ENCODE results near the gene ISCA1.

The ISCA1 gene

DNA sequence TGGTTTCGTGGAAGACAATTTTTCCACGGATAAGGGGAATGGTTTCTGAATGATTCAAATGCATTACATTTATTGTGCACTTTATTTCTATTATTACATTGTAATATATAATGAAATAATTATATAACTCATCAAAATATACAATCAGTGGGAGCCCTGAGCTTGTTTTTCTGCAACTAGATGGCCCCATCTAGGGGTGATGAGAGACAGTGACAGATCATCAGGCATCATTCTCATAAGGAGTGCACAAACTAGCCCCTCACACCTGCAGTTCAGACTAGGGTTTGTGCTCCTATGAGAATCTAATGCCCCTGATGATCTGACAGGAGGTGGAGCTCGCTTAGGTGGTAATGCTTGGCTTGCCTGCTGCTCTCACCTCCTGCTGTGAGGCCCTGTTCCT is 6.4 kb downstream of the ISCA1 start:
- no peak overlapping the region for H3K27ac Mint-ChIP-seq
- H3K4me3 Mint-ChIP-seq = no peak overlapping the region
- peaks cover 24% of the 10 kb centered on the region for H3K4me1 Mint-ChIP-seq (ENCODE audit: low read depth)
- intact Hi-C loops (cut with micrococcal nuclease) = no loop called here
- no peaks in the 10 kb centered on the region for H3K9me3 Mint-ChIP-seq
- peaks cover 37% of the 10 kb centered on the region for H3K36me3 Mint-ChIP-seq (ENCODE audit: low read depth)
- H3K27me3 Mint-ChIP-seq = no peaks in the 10 kb centered on the region

DNA sequence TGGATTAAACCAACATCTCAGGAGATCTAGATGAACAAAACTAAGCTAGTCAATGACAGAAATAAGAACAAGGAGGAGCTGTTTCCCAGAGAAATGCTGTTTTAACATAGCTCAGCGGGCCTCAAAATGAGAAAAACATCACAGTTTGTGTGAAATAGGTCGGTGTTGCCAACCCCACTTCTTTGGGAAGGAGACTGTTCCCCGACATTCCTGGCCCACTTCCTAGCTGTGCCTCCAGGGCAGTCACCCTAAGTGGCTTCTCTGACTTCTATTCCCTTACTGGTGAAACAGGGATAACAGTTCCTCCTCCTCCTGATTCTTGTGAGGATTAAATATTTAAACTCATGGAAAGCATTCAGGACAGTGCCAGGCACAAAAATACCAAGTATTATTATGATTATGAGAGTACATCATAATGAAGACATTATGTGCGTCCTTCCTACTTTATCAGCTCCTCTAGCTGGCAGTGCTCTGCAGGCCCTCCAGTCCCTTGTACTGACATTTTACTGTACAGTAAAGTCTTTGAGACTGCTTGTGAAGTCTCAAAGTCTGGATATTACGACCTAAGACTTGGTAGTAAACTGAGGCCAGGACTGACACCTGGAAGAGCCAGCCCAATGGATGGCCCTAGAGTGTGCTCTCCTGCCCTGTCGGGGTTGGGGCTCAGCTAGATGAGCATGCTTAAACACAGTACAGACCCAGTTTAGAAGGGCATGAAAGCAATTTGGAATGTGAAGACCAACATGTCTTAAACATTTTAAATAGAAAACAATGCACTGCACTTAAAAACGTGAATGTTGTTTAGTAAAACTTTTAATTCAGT is 7.3 kb downstream of the ISCA1 start:
- H3K27me3 Mint-ChIP-seq = no peaks in the 10 kb centered on the region
- H3K4me3 Mint-ChIP-seq = no peak overlapping the region
- no peak overlapping the region for H3K27ac Mint-ChIP-seq
- H3K4me1 Mint-ChIP-seq (ENCODE audit: low read depth) = peaks cover 16% of the 10 kb centered on the region
- intact Hi-C loops (cut with micrococcal nuclease) = no loop called here
- H3K9me3 Mint-ChIP-seq = no peaks in the 10 kb centered on the region
- H3K36me3 Mint-ChIP-seq (ENCODE audit: low read depth) = peaks cover 33% of the 10 kb centered on the region

DNA sequence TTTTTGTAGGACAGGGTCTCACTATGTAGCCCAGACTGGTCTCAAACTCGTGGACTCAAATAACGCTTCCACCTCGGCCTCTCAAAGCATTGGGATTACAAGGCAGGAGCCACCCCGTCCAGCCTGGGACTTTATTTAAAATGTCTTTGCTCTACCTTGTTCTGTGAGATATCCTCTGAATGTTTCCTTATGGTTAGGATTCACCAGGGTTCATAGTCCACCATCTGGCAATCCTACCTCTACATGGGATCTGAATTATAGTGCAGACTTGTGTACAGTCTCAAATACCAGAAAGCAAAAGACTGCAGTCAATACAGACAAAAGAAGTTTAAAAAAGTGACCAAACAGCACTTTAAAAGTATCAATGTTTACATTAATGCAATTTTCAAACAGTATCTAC is 10.1 kb downstream of the ISCA1 start:
- peaks cover 3% of the 10 kb centered on the region for H3K4me1 Mint-ChIP-seq (ENCODE audit: low read depth)
- no peaks in the 10 kb centered on the region for H3K9me3 Mint-ChIP-seq
- no peak overlapping the region for H3K4me3 Mint-ChIP-seq
- H3K36me3 Mint-ChIP-seq (ENCODE audit: low read depth) = peaks cover 47% of the 10 kb centered on the region
- intact Hi-C loops (cut with micrococcal nuclease) = no loop called here
- H3K27ac Mint-ChIP-seq = no peak overlapping the region
- H3K27me3 Mint-ChIP-seq = no peaks in the 10 kb centered on the region

DNA sequence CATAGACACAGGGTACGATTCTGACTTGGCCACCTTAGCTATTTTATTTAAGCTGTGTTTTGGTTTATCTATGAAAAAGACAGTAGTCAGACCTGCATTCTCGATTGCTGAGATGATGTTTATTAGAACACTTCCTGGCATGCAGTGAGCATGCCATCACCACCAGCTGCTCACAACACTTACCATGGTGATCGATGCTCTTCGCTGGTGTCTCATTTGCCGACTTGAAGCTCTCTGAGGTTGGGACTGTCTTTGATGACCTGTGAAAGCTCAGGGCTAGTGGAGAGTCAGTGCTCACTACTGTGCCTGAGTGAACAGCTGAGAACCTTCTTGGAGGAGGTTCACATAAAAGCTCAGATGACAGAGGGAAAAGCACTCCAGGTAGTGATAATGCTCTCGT is 18.5 kb downstream of the ISCA1 start:
- peaks cover 41% of the 10 kb centered on the region for H3K36me3 Mint-ChIP-seq (ENCODE audit: low read depth)
- H3K9me3 Mint-ChIP-seq = no peaks in the 10 kb centered on the region
- H3K4me1 Mint-ChIP-seq (ENCODE audit: low read depth) = no peaks in the 10 kb centered on the region
- no peak overlapping the region for H3K27ac Mint-ChIP-seq
- no peak overlapping the region for H3K4me3 Mint-ChIP-seq
- no peaks in the 10 kb centered on the region for H3K27me3 Mint-ChIP-seq
- intact Hi-C loops (cut with micrococcal nuclease) = no loop called here

DNA sequence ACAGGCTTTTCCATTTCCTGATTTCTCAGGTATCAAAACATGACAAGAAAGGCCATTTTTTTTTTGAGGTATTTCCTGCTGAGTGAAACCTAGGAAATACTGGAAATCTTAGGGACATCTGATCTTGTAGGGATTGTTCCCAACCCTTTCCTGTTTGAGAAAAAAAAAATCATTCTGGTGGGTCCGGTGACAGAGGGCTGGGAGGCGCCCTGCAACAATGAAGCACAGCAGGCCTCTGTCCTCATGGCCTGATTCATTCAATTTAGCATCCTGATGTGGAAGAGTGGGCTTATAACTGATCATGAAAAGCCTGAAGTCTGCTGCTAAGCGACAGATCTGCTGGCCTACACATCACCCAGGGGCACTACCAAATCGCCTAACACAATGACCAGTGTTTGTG is 19.8 kb downstream of the ISCA1 start:
- H3K36me3 Mint-ChIP-seq (ENCODE audit: low read depth) = peaks cover 27% of the 10 kb centered on the region
- no peak overlapping the region for H3K27ac Mint-ChIP-seq
- H3K27me3 Mint-ChIP-seq = no peaks in the 10 kb centered on the region
- intact Hi-C loops (cut with micrococcal nuclease) = no loop called here
- H3K9me3 Mint-ChIP-seq = no peaks in the 10 kb centered on the region
- no peaks in the 10 kb centered on the region for H3K4me1 Mint-ChIP-seq (ENCODE audit: low read depth)
- H3K4me3 Mint-ChIP-seq = no peak overlapping the region

DNA sequence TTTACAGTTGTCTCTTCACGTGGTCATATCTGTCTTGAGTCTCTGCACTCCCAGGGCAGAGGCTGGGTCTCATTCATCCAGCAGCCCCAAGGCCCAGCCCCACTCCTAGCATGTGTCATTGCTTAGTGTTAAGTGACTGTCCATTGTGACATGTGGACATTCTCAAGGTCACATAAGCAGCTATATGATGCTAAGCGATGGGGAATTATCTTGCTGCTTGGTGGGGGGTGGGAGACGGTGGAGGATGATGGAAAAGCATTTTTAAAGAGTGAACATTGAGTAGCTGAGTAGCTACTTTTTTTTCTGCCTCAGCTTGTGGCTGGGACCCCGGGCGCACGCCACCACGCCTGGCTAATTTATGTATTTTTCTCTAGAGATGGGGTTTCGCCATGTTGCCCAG is 22.8 kb downstream of the ISCA1 start, which contains the start of gene C9orf153:
Gene C9orf153 (minus strand): TSS at position 101 of the 400 bp plus-strand sequence. CDS start 30,054 bp downstream, outside the sequence.
- no peaks in the 10 kb centered on the region for H3K27me3 Mint-ChIP-seq
- peaks cover 24% of the 10 kb centered on the region for H3K36me3 Mint-ChIP-seq (ENCODE audit: low read depth)
- intact Hi-C loops (cut with micrococcal nuclease) = no loop called here
- H3K4me3 Mint-ChIP-seq = no peak within 1 kb of the TSS
- no peak within 1 kb of the TSS for H3K27ac Mint-ChIP-seq
- H3K4me1 Mint-ChIP-seq (ENCODE audit: low read depth) = no peaks in the 10 kb centered on the region
- no peaks in the 10 kb centered on the region for H3K9me3 Mint-ChIP-seq

DNA sequence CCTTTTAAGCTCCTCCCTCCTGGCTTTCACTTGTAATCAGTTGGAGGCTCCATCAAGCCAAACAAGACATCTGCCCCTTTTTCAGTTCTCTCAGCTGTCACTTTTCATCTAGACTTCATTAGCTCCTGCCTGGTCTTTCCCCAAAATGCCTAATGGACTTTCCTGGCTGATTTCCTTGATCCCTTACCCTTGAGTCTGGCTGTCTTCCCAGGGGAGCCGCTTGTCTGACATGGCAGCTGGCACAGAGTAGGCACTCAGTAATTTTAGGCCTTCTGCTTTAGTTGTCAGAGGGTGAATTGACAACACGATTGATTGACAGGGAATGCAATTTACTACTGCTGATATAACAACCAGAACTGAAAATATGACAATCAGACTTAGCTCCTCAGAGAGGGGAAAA is 24.9 kb downstream of the ISCA1 start:
- peaks cover 5% of the 10 kb centered on the region for H3K36me3 Mint-ChIP-seq (ENCODE audit: low read depth)
- H3K27me3 Mint-ChIP-seq = no peaks in the 10 kb centered on the region
- intact Hi-C loops (cut with micrococcal nuclease) = no loop called here
- no peak overlapping the region for H3K4me3 Mint-ChIP-seq
- H3K4me1 Mint-ChIP-seq (ENCODE audit: low read depth) = no peaks in the 10 kb centered on the region
- no peaks in the 10 kb centered on the region for H3K9me3 Mint-ChIP-seq
- no peak overlapping the region for H3K27ac Mint-ChIP-seq

DNA sequence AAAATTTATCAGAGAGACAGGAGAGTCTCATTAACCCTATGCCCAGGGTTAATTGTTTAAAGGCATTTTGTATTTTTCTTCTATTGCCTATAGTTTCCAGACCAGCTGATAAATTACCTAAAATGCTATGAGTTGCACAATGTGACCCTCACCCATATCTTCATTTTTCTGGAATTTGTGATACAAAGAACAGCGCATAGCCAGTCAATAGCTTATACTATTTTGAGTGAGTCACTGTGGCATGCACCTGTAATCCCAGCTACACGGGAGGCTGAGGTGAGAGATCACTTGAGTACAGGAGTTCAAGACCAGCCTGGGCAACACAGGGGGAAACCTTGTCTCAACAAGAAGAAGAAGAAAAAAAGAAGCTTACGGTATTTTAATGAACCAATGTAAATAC is 25.7 kb downstream of the ISCA1 start:
- intact Hi-C loops (cut with micrococcal nuclease) = no loop called here
- Mint-ChIP-seq H3K27ac (no peak overlapping the region), H3K36me3 (ENCODE audit: low read depth) (peaks cover 5% of the 10 kb centered on the region), H3K4me3 (no peak overlapping the region), H3K27me3 (no peaks in the 10 kb centered on the region), H3K4me1 (ENCODE audit: low read depth) (no peaks in the 10 kb centered on the region), H3K9me3 (peaks cover 5% of the 10 kb centered on the region)

DNA sequence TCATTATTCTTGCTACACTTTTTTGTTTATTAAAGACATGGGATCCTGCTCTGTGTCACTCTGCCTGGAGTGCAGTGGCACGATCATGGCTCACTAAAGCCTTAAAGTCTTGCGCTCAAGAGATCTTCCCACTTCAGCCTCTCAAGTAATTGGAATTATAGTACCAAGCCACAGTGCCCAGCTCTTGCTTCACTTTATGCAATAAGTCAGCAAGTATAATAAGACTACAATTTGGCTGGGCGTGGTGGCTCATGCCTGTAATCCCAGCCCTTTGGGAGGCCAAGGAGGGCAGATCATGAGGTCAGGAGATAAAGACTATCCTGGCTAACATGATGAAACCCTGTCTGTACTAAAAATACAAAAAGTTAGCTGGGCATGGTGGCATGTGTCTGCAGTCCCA is 28.8 kb downstream of the ISCA1 start:
- H3K4me3 Mint-ChIP-seq = no peak overlapping the region
- intact Hi-C loops (cut with micrococcal nuclease) = no loop called here
- no peaks in the 10 kb centered on the region for H3K36me3 Mint-ChIP-seq (ENCODE audit: low read depth)
- H3K27me3 Mint-ChIP-seq = no peaks in the 10 kb centered on the region
- H3K4me1 Mint-ChIP-seq (ENCODE audit: low read depth) = no peaks in the 10 kb centered on the region
- peaks cover 8% of the 10 kb centered on the region for H3K9me3 Mint-ChIP-seq
- no peak overlapping the region for H3K27ac Mint-ChIP-seq

DNA sequence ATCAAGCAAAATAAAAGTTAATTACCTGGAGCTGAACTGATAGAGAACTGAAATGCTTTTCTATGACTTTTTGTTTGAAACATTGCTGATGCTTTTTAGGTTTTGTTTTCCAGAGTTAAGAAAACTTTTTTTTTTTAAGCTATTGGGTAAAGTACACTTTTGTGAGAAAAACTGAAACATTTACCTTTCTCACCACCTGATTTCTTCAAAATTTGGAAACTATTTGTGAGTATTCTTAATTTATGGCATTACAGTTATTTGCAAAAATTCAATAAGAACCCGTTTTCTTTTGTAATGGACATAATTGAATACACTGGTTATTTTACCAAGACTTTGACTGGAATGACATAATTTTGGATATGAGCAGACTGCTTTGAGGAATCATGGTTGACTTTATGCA is 29.5 kb downstream of the ISCA1 start:
- Mint-ChIP-seq H3K36me3 (ENCODE audit: low read depth) (no peaks in the 10 kb centered on the region), H3K4me1 (ENCODE audit: low read depth) (no peaks in the 10 kb centered on the region), H3K27me3 (no peaks in the 10 kb centered on the region), H3K9me3 (peaks cover 8% of the 10 kb centered on the region), H3K4me3 (no peak overlapping the region), H3K27ac (no peak overlapping the region)
- intact Hi-C loops (cut with micrococcal nuclease) = no loop called here

DNA sequence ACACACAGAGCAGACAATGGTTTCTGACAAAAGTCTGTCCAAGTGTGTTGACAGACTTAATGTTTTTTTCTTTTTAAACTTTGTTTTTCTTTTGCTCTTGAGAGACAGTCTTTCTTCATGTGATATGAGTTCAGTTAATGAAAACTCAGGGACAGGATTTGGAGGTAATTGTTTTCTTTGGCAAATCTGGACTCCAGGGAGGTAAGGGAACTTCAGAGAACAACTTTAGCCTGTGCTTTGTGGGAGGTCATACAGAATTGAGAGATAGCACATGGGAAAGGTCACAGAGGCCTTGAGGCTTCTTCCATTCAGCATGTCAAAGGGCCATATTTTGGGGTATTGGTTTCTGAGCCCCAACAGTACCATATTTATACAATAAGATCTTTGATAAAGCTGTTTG is 32.2 kb downstream of the ISCA1 start:
- no peaks in the 10 kb centered on the region for H3K27me3 Mint-ChIP-seq
- no peaks in the 10 kb centered on the region for H3K4me1 Mint-ChIP-seq (ENCODE audit: low read depth)
- H3K4me3 Mint-ChIP-seq = no peak overlapping the region
- no peak overlapping the region for H3K27ac Mint-ChIP-seq
- H3K36me3 Mint-ChIP-seq (ENCODE audit: low read depth) = no peaks in the 10 kb centered on the region
- peaks cover 8% of the 10 kb centered on the region for H3K9me3 Mint-ChIP-seq
- intact Hi-C loops (cut with micrococcal nuclease) = no loop called here

DNA sequence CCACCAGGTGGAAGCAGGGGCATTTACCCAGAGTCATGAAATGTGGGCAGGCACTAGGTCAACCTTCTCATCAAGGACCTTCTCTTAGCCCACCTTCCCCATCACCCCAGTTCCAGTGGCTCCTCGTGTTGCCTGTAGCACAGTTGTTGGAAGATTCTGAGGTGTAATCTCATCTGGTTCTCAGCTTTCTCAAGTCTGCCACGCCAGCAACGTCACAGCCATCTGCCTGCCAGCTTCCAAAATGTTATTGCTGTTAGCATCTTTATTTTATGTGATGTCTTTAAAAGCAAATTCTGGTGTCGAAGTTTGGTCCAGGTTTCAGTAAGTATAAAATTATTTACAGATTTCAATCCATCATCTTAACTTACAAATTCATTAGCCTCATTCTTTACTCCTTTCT is 33.6 kb downstream of the ISCA1 start:
- intact Hi-C loops (cut with micrococcal nuclease) = no loop called here
- no peak overlapping the region for H3K4me3 Mint-ChIP-seq
- H3K9me3 Mint-ChIP-seq = peaks cover 8% of the 10 kb centered on the region
- H3K4me1 Mint-ChIP-seq (ENCODE audit: low read depth) = no peaks in the 10 kb centered on the region
- H3K27ac Mint-ChIP-seq = no peak overlapping the region
- H3K36me3 Mint-ChIP-seq (ENCODE audit: low read depth) = no peaks in the 10 kb centered on the region
- H3K27me3 Mint-ChIP-seq = no peaks in the 10 kb centered on the region

DNA sequence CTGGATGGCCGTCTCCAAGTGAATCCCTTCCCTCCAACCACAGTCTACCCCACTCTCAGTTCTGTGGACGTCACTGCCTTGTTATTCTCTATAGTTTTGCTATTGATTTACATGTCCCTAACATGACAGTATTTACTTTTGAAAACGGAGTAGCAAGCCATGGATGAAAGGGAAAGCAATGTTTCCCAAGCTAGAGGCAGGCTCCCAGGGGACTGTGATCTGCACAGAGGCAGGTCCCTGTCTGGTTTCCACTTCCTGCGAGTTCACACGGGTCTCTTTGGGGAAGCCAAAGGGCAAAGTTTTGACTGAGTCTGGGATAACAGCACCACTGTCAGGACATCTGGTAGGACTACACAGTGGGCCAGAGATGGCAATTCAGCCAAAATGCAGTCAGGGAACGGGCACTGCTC is 35.6 kb downstream of the ISCA1 start:
- Mint-ChIP-seq H3K36me3 (ENCODE audit: low read depth) (no peaks in the 10 kb centered on the region), H3K4me1 (ENCODE audit: low read depth) (peaks cover 5% of the 10 kb centered on the region), H3K9me3 (peaks cover 5% of the 10 kb centered on the region), H3K27me3 (no peaks in the 10 kb centered on the region), H3K4me3 (no peak overlapping the region), H3K27ac (no peak overlapping the region)
- intact Hi-C loops (cut with micrococcal nuclease) = no loop called here

DNA sequence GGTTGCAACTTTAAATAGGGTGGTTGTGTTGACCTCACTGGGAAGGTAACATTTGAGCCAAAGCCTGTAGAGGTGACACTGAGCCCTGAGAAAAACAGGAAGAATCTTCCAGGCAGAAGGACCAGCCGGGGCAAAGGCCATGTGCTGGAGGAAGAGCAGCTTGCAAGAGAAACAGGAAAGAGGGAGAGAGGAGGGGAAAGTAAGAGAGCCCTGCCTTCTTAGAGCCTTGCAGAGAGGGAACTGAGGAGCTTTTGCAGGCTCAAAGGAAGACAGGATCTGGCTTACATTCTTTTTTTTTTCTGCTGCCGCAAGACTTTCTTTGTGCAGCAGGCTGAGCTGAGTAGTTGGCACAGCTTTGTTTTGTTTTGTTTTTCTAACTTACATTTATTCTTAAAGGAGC is 40.3 kb downstream of the ISCA1 start:
- no peaks in the 10 kb centered on the region for H3K27me3 Mint-ChIP-seq
- intact Hi-C loops (cut with micrococcal nuclease) = no loop called here

DNA sequence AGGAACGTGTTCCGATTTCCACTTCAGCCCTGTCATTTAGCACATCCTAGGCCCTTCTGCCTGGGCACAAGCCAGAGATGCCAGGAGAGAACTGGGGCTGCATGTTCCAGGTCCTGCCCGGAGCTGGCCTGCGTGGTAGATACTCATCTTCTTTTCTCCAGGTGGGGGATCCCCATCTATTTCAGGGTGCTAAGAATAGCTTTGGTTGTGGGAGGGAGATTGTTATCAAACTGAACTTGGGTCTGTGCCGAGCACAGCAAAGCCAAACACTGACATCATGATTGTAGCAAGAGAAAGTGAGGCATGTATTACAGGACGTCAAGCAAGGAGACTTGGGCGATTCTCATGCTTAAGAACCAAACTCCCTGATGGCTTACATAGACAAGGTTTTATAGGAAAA is 41.1 kb downstream of the ISCA1 start:
- no peak overlapping the region for H3K27ac Mint-ChIP-seq
- no peaks in the 10 kb centered on the region for H3K9me3 Mint-ChIP-seq
- H3K36me3 Mint-ChIP-seq (ENCODE audit: low read depth) = no peaks in the 10 kb centered on the region
- peaks cover 5% of the 10 kb centered on the region for H3K4me1 Mint-ChIP-seq (ENCODE audit: low read depth)
- H3K4me3 Mint-ChIP-seq = no peak overlapping the region
- intact Hi-C loops (cut with micrococcal nuclease) = no loop called here
- H3K27me3 Mint-ChIP-seq = no peaks in the 10 kb centered on the region

More for the DNA sequence above, 40.3 kb downstream of the ISCA1 start:
- Mint-ChIP-seq H3K9me3 (no peaks in the 10 kb centered on the region), H3K4me1 (ENCODE audit: low read depth) (peaks cover 5% of the 10 kb centered on the region), H3K36me3 (ENCODE audit: low read depth) (no peaks in the 10 kb centered on the region), H3K4me3 (no peak overlapping the region), H3K27ac (no peak overlapping the region)
